ENCODE results near the gene C1QTNF9. TPM values are rescaled to one million over a fixed set of nuclear protein-coding genes. Genes with fewer than 3 reads are reported as not detected.
"Not testable (repeated sequence)": the region's sequence is repeated elsewhere in the genome, so short reads cannot be mapped to it uniquely, and the experiment has no call there.

Gene C1QTNF9
- total RNA-seq, 1 experiment from 2014 or later: not detected

- TF ChIP-seq, protein P1, sequence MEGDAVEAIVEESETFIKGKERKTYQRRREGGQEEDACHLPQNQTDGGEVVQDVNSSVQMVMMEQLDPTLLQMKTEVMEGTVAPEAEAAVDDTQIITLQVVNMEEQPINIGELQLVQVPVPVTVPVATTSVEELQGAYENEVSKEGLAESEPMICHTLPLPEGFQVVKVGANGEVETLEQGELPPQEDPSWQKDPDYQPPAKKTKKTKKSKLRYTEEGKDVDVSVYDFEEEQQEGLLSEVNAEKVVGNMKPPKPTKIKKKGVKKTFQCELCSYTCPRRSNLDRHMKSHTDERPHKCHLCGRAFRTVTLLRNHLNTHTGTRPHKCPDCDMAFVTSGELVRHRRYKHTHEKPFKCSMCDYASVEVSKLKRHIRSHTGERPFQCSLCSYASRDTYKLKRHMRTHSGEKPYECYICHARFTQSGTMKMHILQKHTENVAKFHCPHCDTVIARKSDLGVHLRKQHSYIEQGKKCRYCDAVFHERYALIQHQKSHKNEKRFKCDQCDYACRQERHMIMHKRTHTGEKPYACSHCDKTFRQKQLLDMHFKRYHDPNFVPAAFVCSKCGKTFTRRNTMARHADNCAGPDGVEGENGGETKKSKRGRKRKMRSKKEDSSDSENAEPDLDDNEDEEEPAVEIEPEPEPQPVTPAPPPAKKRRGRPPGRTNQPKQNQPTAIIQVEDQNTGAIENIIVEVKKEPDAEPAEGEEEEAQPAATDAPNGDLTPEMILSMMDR (IDR thresholded peaks at IDR 0.05): no peak
Observed at GRCh38 chr13:24313439-24313838, 4.1 kb downstream of the C1QTNF9 start (continued).

- H3K36me3 Mint-ChIP-seq; H3K27ac Mint-ChIP-seq; ATAC-seq; DNase-seq (ENCODE audit: low spot score); H3K27me3 Mint-ChIP-seq (ENCODE audit: low read depth); H3K4me3 Mint-ChIP-seq; H3K9me3 Mint-ChIP-seq; CTCF ChIA-PET: not testable (repeated sequence)
- POLR2A ChIA-PET: interaction anchor here (0.6 kb wide), 1 partner anchor 79 kb away, joined by 3 read pairs; no protein-coding TSS in a partner anchor
- peaks cover 10% of the 10 kb centered on the region for H3K4me1 Mint-ChIP-seq
Observed at GRCh38 chr13:24317835-24318234, 8.5 kb downstream of the C1QTNF9 start.

DNA sequence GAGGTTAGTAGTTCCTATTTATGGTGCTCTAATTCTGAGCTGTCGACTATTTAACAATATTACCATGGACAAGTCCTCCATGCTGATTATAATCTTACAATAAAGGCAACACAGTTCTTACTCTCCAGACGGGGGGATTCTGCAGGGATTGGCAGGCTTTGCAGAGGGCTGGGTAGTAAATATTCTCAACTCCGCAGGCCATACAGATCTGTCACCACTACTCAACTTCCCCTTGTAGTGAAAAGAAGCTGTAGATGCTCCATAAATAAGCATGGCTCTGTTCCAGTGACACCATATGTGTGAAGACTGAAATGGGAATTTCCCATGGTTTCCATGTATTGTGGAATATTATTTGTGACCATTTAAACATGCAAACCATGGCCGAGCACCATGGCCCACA lies 9.5 kb downstream of the C1QTNF9 start:
- H3K4me3 Mint-ChIP-seq; POLR2A ChIA-PET; H3K36me3 Mint-ChIP-seq; DNase-seq (ENCODE audit: low spot score); H3K4me1 Mint-ChIP-seq; H3K9me3 Mint-ChIP-seq; CTCF ChIA-PET; H3K27me3 Mint-ChIP-seq (ENCODE audit: low read depth); H3K27ac Mint-ChIP-seq; ATAC-seq: not testable (repeated sequence)

DNA sequence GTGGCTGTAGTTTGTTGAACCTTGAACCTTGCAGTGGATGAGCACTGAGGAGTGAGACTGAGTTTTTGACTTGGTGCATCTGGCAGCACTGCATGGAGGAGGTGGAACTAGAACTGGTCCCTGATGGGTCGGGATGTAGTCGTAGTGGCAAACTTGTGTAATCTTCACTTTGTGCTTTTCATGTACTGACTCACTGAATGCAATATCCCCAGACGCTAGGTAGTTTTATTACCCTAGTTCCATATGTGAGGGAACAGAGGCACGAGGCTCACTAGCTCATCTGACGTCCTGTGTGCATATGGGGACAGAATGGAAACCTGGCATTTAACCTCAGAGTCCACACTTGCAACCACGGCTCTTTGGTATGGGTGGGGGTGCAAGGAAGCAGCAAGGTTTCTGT lies 10.3 kb downstream of the C1QTNF9 start:
- H3K4me3 Mint-ChIP-seq; H3K9me3 Mint-ChIP-seq; CTCF ChIA-PET; DNase-seq (ENCODE audit: low spot score); ATAC-seq; H3K27ac Mint-ChIP-seq; H3K27me3 Mint-ChIP-seq (ENCODE audit: low read depth); H3K36me3 Mint-ChIP-seq; POLR2A ChIA-PET; H3K4me1 Mint-ChIP-seq: not testable (repeated sequence)

DNA sequence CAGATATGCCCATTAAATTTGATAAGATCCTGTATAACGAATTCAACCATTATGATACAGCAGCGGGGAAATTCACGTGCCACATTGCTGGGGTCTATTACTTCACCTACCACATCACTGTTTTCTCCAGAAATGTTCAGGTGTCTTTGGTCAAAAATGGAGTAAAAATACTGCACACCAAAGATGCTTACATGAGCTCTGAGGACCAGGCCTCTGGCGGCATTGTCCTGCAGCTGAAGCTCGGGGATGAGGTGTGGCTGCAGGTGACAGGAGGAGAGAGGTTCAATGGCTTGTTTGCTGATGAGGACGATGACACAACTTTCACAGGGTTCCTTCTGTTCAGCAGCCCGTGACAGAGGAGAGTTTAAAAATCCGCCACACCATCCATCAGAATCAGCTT lies 12.0 kb downstream of the C1QTNF9 start:
- ATAC-seq; H3K36me3 Mint-ChIP-seq; H3K9me3 Mint-ChIP-seq; POLR2A ChIA-PET; H3K4me3 Mint-ChIP-seq; H3K4me1 Mint-ChIP-seq; H3K27ac Mint-ChIP-seq; DNase-seq (ENCODE audit: low spot score); H3K27me3 Mint-ChIP-seq (ENCODE audit: low read depth): not testable (repeated sequence)
- CTCF ChIA-PET: interaction anchor here (2.0 kb wide), 1 partner anchor 234 kb away, joined by 14 read pairs; no protein-coding TSS in a partner anchor

- H3K36me3 Mint-ChIP-seq; H3K27ac Mint-ChIP-seq; POLR2A ChIA-PET; H3K9me3 Mint-ChIP-seq; H3K4me1 Mint-ChIP-seq; H3K27me3 Mint-ChIP-seq (ENCODE audit: low read depth); H3K4me3 Mint-ChIP-seq: not testable (repeated sequence)
- CTCF ChIA-PET: interaction anchor here (1.0 to 2.0 kb wide), 2 partner anchors 218 to 233 kb away, joined by 3 to 14 read pairs; no protein-coding TSS in a partner anchor
- ATAC-seq (peak; percentile 97), DNase-seq (ENCODE audit: low spot score) (peak; percentile 18)
Observed at GRCh38 chr13:24322470-24322869, 13.1 kb downstream of the C1QTNF9 start.

DNA sequence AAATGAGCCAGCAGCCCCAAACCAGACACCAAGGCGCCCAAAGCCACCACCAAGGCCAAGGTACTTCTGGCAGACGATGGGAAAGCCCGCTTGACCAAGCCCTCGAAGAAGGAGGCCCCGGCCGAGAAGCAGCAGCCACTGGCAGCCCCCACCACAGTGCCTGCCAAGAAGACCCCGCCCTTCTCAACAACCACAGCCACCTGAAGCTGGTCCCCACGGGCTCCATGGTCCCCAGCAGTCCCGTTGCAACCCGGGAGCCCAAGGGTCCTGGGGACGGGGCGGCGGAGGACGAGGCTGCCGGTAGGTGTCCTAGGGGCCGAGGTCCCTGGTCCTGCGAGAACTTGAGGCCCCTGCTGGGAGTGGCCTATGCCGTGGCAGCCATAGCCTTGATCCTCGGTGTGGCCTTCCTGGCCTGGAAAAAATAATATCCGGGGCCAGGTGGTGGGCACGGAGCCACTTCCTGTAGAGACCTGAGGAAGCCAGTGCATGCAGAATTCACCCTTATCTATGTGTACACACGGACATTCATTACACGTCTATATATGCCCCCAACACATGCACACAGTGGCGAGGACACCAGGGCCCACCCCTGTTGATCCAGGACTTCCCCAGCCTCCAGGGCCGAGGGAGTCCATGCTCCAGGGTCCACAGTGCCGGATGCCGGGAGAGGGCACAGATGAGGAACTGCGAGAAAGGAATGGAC lies 13.8 kb downstream of the C1QTNF9 start:
- no peak for DNase-seq (ENCODE audit: low spot score)
- H3K4me1 Mint-ChIP-seq: no peaks in the 10 kb centered on the region
- no peak for ATAC-seq
- CTCF ChIA-PET: interaction anchor here (1.0 to 2.0 kb wide), 2 partner anchors 217 to 232 kb away, joined by 3 to 14 read pairs; no protein-coding TSS in a partner anchor
- H3K9me3 Mint-ChIP-seq: no peaks in the 10 kb centered on the region
- H3K4me3 Mint-ChIP-seq: no peak overlapping the region
- TF ChIP-seq, protein P2, sequence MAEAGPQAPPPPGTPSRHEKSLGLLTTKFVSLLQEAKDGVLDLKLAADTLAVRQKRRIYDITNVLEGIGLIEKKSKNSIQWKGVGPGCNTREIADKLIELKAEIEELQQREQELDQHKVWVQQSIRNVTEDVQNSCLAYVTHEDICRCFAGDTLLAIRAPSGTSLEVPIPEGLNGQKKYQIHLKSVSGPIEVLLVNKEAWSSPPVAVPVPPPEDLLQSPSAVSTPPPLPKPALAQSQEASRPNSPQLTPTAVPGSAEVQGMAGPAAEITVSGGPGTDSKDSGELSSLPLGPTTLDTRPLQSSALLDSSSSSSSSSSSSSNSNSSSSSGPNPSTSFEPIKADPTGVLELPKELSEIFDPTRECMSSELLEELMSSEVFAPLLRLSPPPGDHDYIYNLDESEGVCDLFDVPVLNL (CRISPR knock-in tag; IDR thresholded peaks at IDR 0.05; ENCODE audit: borderline replicate concordance, low read depth): no peak
- TF ChIP-seq, protein P3, sequence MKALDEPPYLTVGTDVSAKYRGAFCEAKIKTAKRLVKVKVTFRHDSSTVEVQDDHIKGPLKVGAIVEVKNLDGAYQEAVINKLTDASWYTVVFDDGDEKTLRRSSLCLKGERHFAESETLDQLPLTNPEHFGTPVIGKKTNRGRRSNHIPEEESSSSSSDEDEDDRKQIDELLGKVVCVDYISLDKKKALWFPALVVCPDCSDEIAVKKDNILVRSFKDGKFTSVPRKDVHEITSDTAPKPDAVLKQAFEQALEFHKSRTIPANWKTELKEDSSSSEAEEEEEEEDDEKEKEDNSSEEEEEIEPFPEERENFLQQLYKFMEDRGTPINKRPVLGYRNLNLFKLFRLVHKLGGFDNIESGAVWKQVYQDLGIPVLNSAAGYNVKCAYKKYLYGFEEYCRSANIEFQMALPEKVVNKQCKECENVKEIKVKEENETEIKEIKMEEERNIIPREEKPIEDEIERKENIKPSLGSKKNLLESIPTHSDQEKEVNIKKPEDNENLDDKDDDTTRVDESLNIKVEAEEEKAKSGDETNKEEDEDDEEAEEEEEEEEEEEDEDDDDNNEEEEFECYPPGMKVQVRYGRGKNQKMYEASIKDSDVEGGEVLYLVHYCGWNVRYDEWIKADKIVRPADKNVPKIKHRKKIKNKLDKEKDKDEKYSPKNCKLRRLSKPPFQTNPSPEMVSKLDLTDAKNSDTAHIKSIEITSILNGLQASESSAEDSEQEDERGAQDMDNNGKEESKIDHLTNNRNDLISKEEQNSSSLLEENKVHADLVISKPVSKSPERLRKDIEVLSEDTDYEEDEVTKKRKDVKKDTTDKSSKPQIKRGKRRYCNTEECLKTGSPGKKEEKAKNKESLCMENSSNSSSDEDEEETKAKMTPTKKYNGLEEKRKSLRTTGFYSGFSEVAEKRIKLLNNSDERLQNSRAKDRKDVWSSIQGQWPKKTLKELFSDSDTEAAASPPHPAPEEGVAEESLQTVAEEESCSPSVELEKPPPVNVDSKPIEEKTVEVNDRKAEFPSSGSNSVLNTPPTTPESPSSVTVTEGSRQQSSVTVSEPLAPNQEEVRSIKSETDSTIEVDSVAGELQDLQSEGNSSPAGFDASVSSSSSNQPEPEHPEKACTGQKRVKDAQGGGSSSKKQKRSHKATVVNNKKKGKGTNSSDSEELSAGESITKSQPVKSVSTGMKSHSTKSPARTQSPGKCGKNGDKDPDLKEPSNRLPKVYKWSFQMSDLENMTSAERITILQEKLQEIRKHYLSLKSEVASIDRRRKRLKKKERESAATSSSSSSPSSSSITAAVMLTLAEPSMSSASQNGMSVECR (CRISPR knock-in tag; IDR thresholded peaks at IDR 0.05; ENCODE audit: borderline replicate concordance): no peak
- H3K27ac Mint-ChIP-seq: no peak overlapping the region
- H3K36me3 Mint-ChIP-seq: no peaks in the 10 kb centered on the region
- POLR2A ChIA-PET: no interaction called here
- H3K27me3 Mint-ChIP-seq (ENCODE audit: low read depth): peaks cover 14% of the 10 kb centered on the region

Measured in WTC11 (cell line).